ENCODE measurements around the gene TKTL1. TPM values are rescaled to one million over a fixed set of nuclear protein-coding genes. Genes with fewer than 3 reads are reported as not detected.
"Not testable (repeated sequence)": the region's sequence is repeated elsewhere in the genome, so short reads cannot be mapped to it uniquely, and the experiment has no call there.

The TKTL1 gene
- total RNA-seq, 2 donors from 2014 or later: not detected

DNA sequence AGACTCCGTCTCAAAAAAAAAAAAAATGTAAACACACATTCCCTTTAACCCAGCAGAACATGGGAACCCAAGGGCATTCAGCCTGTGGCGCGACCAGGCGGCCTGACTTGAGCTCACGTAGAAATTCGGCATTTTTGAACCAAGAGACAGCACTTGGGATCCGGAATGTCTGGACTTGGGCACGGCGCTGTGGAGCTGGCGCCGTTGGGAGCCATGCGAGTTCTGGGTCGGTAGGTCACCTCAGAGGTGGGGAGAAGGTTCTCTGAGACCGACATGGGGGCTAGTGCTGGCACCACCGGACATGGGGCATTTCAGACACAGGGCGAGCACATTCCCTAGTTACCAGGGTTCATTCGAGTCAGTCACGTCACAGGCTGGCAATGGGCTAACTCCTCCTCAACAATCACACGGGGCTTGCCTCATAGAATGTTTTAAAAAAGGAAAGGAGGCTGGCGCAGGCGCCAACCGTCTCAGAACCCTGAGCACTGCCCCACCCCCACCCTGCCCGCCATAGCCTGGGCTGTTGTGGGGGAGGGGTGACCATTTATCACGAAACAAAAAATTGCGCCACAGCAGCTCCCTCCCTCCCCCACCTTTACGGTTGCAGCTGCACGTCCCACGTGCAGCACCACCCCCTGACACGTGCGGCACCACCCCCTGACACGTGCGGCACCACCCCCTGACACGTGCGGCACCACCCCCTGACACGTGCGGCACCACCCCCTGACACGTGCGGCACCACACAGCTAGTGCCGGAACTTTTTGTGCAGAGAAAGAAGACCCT, 612 bp upstream of the TKTL1 start, which contains the start of gene TEX28:
Gene TEX28, minus strand, starts transcription at position 334 of the 784 bp plus-strand sequence. CDS start 3,007 bp downstream, outside the sequence.
- TF ChIP-seq POLR2A (IDR thresholded peaks at IDR 0.05): no peak
- TF ChIP-seq, protein P1, sequence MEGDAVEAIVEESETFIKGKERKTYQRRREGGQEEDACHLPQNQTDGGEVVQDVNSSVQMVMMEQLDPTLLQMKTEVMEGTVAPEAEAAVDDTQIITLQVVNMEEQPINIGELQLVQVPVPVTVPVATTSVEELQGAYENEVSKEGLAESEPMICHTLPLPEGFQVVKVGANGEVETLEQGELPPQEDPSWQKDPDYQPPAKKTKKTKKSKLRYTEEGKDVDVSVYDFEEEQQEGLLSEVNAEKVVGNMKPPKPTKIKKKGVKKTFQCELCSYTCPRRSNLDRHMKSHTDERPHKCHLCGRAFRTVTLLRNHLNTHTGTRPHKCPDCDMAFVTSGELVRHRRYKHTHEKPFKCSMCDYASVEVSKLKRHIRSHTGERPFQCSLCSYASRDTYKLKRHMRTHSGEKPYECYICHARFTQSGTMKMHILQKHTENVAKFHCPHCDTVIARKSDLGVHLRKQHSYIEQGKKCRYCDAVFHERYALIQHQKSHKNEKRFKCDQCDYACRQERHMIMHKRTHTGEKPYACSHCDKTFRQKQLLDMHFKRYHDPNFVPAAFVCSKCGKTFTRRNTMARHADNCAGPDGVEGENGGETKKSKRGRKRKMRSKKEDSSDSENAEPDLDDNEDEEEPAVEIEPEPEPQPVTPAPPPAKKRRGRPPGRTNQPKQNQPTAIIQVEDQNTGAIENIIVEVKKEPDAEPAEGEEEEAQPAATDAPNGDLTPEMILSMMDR (IDR thresholded peaks at IDR 0.05): no peak
- Histone ChIP-seq H3K36me3 (replicated peaks in 1 of 2; ENCODE audit: insufficient read depth in 1 of 2, low read depth in 2 of 2) (no peaks in the 10 kb centered on the region), H3K4me1 (no peaks in the 10 kb centered on the region), H3K27ac (no peak within 1 kb of the TSS), H3K9me3 (no peaks in the 10 kb centered on the region), H3K4me3 (no peak within 1 kb of the TSS), H3K27me3 (no peaks in the 10 kb centered on the region)
- intact Hi-C loops (cut with DNase I): no loop called here
- DNase-seq (no peak), ATAC-seq (no peak)
- 86 to 90% methylated on average over 13 to 18 of the region's 39 CpGs for WGBS, 2 donors

DNA sequence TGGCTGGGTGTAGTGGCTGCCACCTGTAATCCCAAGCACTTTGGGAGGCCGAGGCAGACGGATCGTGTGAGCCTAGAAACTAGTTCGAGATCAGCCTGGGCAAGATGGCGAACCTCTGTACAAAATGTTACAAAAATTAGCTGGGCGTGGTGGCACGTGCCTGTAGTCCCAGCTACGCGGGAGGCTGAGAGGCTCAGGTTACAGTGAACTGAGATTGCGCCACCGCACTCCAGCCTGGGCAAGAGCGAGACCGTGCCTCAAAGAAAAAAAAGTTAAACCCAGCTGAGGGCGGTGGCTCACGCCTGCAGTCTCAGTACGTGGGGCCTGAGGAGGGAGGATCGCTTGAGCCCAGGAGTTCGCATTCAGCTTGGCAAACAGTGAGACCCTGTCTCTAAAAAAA, 1.1 kb downstream of the TKTL1 start:
- DNase-seq (no peak), ATAC-seq (no peak)
- H3K4me1 ChIP-seq: no peaks in the 10 kb centered on the region
- H3K36me3 ChIP-seq (replicated peaks in 1 of 2; ENCODE audit: insufficient read depth in 1 of 2, low read depth in 2 of 2): no peaks in the 10 kb centered on the region
- TF ChIP-seq, protein P1 (IDR thresholded peaks at IDR 0.05): no peak
- no peak for TF ChIP-seq POLR2A (IDR thresholded peaks at IDR 0.05)
- no peak overlapping the region for H3K4me3 ChIP-seq
- H3K9me3 ChIP-seq: no peaks in the 10 kb centered on the region
- no peak overlapping the region for H3K27ac ChIP-seq
- WGBS, 2 donors: 84 to 85% methylated on average over 13 to 17 of the region's 18 CpGs
- H3K27me3 ChIP-seq: no peaks in the 10 kb centered on the region
- intact Hi-C loops (cut with DNase I): no loop called here

DNA sequence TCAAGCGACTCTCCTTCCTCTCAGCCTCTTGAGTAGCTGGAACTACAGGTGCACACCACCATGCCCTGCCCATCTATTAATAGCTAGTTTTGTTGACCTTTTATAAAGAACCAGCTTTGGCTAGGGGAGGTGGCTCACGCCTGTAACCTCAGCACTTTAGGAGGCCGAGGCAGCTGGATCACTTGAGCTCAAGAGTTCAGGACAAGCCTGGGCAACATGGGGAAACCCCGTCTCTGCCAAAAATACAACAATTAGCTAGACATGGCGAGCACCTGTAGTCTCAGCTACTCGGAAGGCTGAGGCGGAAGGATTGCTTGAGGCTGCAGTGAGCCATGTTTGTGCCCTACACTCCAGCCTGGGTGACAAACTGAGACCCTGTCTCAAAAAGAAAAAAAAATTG, 2.7 kb downstream of the TKTL1 start:
- Histone ChIP-seq H3K4me1 (no peaks in the 10 kb centered on the region), H3K4me3 (no peak overlapping the region), H3K27ac (no peak overlapping the region), H3K27me3 (no peaks in the 10 kb centered on the region), H3K9me3 (no peaks in the 10 kb centered on the region), H3K36me3 (replicated peaks in 1 of 2; ENCODE audit: insufficient read depth in 1 of 2, low read depth in 2 of 2) (no peaks in the 10 kb centered on the region)
- DNase-seq (no peak), ATAC-seq (no peak)
- 68 to 100% methylated on average over 1 to 6 of the region's 7 CpGs for WGBS, 2 donors
- TF ChIP-seq, protein P1 (IDR thresholded peaks at IDR 0.05): no peak
- no peak for TF ChIP-seq POLR2A (IDR thresholded peaks at IDR 0.05)
- intact Hi-C loops (cut with DNase I): no loop called here

DNA sequence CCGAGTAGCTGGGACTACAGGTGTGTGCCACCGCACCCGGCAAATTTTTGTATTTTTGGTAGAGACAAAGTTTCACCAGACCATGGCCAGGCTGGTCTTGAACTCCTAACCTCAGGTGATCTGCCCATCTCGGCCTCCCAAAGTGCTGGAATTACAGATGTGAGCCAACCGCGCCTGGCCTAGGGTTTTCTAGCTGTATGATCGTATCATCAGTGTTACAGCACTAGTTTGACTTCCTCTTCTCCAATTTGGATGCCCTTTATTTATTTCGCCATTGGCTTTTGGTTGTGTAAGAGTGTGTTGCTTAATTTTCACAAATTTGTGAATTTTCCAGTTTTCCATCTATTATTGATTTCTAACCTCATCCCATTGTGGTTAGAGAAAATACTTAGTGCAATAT, 5.2 kb downstream of the TKTL1 start:
- WGBS, 2 donors: 59 to 94% methylated on average over 2 to 6 of the region's 8 CpGs
- DNase-seq (no peak), ATAC-seq (no peak)
- Histone ChIP-seq H3K27ac (no peak overlapping the region), H3K4me1 (no peaks in the 10 kb centered on the region), H3K36me3 (replicated peaks in 1 of 2; ENCODE audit: insufficient read depth in 1 of 2, low read depth in 2 of 2) (no peaks in the 10 kb centered on the region), H3K27me3 (no peaks in the 10 kb centered on the region), H3K9me3 (no peaks in the 10 kb centered on the region), H3K4me3 (no peak overlapping the region)
- intact Hi-C loops (cut with DNase I): no loop called here
- no peak for TF ChIP-seq POLR2A (IDR thresholded peaks at IDR 0.05)
- TF ChIP-seq, protein P1 (IDR thresholded peaks at IDR 0.05): no peak

DNA sequence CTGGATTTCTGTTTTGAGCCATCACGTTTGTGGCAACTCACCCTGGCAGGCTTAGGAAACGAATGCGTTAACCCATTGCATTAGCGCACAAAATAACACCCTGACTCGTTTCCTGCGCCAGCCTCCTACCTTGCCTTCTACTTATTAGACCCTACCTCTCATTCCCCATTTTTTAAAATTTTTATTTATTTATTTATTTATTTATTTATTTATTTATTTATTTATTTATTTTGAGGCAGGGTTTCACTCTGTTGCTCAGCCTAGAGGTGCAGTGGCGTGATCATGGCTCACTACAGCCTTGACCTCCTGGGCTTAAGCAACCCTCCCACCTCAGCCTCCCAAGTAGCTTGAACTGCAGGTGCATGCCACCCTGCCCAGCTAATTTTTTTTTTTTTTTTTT, 7.4 kb downstream of the TKTL1 start:
- H3K36me3 ChIP-seq (replicated peaks in 1 of 2; ENCODE audit: insufficient read depth in 1 of 2, low read depth in 2 of 2); H3K4me3 ChIP-seq; ATAC-seq; H3K27ac ChIP-seq; H3K4me1 ChIP-seq; H3K27me3 ChIP-seq; intact Hi-C loops (cut with DNase I); DNase-seq; H3K9me3 ChIP-seq: not testable (repeated sequence)
- 76 to 84% methylated on average over 5 to 7 of the region's 7 CpGs for WGBS, 2 donors

Measured in body of pancreas (tissue), 4 donors.